Measurements from ENCODE around the gene GGCX.

The GGCX gene

DNA sequence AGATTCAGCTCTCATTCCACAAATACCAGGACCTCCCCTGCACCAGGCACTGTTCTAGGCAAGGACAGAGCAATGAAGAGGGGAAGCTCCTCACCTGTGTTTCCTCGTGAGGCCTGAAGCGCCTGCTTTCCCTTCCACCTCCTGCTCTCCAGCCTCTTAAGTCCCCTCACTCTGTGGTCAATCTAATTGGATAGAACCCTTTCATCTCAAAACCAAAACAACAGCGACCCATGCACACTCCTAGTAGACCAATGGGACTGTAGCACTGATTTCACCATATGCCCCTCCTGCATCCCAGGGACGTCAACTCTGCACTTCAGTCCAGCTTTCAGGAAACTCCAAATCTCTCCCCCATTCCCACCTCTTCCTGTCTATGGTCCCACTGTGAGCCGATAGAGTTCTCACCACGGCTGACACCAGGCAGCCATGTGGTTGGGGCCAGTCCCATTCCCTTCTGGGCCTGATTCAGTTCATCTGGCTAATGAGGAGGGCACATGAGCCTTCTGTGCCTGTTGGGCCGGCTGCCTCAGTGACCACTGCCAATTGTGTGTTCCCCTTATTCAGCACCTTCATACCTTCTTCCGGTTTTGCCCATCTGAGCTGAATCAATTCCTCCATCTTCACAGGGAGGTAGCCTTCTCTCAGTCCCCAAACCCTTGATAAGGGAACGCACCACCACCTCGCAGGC is 55.6 kb downstream of the GGCX start:
- no peak for DNase-seq

DNA sequence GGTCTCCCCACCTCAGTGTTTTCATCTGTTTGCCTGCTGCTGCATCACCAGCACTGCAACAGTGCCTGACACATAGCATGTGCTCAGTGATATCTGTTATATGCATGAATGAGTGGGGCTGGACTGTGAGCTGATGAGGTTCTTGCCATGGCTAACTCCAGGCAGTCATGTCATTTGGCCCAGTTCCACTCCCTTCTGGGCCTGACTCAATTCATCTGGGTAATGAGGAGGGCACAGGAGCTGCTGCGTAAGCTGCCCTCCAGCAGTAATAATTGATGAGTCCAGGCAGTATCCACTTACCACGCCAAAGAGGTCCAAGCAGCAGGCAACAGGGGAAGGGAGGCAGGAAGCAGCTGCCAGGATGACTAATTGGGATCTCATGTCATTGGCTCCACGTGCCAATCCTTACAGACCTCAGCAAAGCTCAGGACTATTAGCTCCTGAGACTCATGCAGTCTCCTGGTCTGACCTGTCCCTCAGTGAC is 56.5 kb downstream of the GGCX start:
- peak; percentile 23 for DNase-seq

DNA sequence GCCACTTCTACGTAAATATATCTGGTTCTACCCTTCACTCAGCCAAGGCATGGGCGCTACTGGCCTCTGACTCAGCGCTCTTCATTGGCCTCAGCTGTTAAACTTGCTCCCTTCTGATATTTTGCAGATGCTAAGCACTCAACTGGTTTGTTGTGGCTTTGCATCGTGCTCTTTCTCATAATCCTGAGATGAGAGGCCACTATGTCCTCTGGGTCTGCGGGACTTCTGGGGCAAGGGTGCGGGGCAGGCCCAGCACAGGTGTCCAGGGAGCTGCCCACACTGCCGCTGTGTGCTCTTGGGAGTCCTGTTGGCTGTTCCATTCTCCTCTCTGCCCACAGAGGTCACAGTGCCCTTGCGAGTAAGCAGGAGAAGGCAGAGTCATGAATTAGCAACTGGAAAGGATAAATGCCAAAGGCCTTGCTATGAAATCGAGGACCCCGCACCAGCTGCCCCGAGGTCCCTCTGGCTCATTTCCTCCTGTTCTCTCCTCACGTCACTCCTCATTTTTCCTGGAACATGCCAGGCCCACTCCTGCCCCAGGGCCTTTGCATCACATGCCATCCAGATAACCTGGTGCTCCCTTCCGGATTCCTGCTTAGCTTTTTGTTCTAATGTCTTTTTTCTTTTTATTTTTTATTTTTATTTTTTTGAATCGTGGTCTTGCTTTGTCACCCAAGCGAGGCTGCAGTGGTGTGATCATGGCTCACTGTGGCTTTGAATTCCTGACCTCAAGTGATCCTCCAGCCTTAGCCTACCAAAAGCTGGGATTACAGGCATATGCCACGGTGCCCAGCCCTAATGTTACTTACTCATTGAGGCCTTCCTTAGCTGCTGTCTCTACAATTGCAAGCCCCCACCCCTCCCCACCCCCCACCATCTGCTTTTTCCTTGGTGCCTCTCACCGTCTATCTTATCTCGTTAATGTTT is 57.2 kb downstream of the GGCX start:
- no peak for DNase-seq

DNA sequence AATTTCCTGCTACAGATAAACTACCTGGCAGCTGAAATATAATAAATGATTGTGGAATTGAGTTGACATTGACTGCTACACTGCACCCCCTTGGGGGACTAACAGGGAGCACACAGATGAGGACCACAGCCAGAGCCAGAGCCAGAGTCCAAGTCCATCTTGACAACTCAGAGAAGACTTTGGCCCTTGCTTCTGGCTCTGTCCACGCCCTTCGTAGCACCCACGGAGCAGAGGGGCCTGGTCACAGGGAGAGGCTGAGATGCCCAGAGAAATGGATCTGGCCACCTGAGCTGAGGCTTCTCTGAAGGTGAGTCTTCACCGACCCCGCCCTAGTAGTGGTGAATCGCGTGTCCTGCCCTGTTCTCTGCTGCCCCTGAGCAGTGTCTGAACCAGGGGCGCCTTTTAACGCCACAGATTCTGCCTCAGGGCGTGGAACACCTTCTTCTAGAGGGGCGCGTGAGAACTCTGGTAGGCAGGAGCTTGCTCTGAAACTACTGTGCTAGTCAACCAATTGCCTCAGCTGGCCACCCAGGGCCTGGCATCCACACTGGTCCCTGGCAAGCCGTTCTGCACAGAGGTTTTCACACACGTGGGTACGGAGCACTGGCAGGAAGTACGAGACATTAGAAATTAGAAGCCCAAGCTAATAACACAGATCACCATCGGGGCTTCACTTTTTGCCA is 58.0 kb downstream of the GGCX start:
- no peak for DNase-seq

DNA sequence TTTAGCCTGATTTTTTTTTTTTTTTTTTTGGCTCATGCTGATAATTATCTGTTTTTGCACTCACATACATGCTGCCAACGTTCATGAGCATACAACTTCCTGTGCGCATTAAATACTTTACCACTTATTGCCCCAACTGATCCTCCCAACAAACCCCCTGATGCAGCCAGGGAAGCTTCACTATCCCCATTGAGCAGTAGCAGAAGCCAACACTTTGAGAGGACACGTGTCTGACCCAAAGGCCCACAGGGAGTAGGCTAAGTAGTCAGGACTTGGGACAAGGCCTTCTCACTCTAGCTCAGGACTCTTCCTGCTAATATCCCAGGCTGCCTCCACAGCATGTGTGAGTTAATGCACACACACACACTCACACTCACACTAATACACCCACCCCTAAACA is 58.6 kb downstream of the GGCX start:
- no peak for DNase-seq

DNA sequence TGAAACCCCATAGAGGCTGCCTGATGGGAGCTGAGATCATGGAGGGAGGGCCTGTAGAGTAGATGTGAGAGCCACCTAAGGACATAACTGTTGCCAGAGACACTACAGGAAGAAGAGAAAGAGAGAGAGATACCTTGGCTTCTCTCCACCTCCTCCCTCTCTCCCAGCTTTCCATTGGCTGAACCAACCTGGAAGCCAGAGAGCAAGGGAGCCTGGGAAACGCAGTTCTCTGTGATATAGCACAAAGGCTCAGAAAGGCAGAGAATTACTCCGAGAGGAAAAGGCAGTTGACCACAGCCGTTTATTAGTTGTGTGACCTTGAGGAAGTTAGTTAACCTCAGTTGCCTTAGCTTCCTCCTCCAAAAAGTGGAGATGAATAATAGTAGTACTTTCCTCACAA is 60.0 kb downstream of the GGCX start:
- no peak for DNase-seq

DNA sequence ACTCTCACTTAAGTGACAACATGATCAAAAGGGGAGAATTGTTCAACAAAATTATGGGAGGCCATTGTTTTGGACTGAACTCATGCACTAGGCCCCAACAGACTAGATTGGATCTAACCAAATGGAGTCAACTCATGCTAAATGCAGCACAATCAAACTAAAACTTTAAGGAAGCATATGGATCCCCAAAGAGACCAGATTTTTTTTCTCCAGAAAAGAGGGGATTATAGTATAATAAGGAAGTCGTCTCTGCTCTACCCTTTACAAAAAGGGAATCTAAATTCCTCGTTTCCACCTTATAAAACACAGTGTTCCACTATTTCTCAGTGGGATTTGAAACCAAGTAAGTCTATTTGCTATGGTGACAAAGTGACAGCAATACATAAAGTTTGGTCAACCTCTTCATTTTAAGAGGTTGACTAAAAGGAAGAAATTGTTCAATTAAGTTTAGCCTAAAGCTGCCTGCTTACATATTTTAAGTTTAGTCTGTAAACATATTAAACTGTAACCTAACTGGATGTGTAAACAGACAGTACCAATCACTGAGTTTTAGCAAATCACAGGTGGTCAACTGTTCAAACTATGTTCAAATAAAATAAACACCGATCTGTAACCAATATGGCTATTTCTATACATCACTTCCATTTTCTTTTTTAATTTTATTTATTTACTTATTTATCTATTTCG is 63.2 kb downstream of the GGCX start:
- no peak for DNase-seq

DNA sequence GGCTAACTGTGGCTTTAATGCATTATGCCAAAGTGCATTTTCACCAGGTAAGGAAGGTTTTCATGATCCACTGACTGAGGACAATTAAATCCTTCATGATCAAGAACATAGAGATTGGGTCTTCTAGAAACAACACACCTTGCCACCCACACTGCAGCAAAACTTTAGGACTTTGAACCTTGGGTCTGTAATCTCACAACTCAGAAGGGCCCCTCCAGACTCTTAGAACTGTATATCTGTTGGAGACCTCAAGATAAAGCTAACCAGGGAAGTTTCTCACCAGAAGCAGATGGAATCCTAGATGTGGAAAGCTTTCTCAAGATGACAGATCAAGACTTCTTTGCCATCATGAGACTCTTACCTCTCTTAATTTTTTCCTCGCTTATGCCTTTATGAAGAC is 64.9 kb downstream of the GGCX start:
- DNase-seq = no peak
